Right renal pelvis (tissue), 4 donors: ENCODE measurements around the gene RUNX1. TPM values are rescaled to one million over a fixed set of nuclear protein-coding genes. Genes with fewer than 3 reads are reported as not detected.
A peak's percentile ranks its signal among the peaks of the same experiment; 100 is the strongest.

Source experiments
- DNase-seq, 4 donors: peaks; one replicate each; pipeline ENCODE4 v3.0.0-alpha.2; 2013; ENCODE audit warnings: low read depth in 4 of 4, low spot score in 3 of 4, missing footprints in 1 of 4
- polyA plus RNA-seq, 4 donors: library from polyadenylated mRNA; unstranded; fragments of 120-200 nt; gene quantifications; one replicate each; pipeline ENCODE4 v1.2.1, GENCODE V29; 2013; ENCODE audit not compliant: insufficient read length in 4 of 4

Gene RUNX1
- polyA plus RNA-seq, 4 donors = 2.2 to 3.6 (median 2.4) TPM

DNA sequence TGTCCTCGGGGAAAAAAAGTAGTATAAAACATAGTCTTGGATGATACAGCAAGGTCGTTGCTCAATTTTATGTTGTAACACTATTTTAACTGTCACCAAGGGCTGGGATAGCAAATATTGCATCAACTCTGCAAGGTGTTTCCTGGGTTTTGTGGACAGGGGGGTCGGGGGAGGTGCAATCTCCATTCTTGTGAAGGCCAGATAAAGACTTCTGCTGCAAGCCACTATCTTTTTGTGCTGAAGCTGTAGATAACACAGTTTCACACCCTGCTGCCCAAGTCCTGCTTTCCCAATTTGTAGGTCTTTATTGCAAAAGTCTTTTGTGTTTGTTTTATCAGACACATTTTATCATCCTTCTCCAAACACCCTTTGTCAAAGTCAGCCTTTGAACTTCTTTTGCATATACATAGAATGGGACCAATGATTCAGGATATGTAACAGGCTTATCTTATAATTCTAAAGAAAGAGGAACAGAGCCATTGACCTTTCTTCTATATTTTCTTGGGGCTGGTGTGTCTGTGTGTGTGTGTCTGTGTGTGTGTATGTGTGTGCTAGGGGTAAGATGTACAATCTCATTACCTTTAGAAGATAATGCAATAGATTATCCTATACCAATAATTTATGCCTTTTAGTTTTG, 140.6 kb downstream of the RUNX1 start:
- DNase-seq = no peak

DNA sequence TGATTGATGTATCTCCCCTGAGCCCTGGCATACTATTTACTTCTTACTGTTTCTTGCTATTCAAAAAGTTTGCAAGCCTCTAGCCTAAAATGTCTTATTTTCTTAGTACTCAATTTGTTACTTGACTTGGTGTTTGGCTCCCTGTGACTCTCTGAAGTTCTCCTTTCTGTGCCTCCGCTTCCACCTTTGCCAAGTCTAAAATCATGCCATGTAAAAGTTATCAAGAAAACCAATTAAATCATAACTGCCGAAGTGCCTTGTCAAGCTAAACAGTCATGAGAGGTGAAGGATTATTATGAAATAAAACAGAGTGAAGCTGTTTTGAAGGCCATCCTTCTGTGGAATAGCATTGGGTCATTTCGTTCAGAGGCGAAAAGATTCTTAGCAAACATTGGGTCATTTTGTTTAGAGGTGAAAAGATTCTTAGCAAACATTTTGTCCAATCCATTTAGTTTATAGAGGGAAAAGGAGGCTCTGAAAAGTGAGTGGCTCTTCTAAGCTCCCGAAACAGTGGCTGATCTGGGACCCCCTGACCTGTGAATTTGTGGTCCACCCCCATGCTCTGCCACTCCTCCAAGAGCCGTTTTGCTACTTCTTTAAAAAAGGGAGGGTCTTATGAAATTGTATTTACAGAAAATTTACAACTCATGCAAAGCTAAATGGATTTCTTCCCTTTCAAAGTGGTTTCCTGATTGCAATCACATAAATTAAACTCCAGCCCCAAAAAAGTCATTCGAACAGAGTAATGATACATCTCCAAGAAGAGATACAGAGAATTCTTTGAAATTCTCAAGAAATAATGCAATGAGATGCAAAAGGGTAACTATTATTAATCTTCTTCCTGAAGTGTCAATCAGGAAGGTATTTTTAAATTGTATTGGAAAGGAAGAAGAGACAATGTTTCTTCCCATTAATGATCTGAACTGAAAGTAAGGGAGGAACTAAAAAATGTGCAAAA, 141.4 kb downstream of the RUNX1 start:
- no peak for DNase-seq

DNA sequence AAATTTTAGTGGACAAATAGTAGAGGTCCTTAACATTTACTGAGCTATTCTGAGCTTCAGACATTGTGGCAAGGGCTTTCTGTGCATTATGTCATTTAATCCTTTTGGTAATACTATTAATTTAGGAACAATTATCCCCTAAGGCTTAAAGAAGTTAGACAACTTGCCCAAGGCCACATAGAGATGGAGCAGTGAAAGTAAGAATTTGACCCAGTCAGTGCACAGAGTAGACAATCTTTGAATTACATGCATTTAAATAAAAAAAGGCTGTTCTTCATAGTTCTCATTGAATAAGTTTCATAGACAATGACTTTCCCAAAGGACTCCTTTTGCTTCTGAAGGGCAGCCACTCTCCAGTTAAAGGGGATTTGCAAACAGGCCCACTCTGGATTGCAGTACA, 142.7 kb downstream of the RUNX1 start:
- DNase-seq = no peak

- no peak for DNase-seq
Measured at GRCh38 chr21:34905218-34905537, 143.9 kb downstream of the RUNX1 start.

DNA sequence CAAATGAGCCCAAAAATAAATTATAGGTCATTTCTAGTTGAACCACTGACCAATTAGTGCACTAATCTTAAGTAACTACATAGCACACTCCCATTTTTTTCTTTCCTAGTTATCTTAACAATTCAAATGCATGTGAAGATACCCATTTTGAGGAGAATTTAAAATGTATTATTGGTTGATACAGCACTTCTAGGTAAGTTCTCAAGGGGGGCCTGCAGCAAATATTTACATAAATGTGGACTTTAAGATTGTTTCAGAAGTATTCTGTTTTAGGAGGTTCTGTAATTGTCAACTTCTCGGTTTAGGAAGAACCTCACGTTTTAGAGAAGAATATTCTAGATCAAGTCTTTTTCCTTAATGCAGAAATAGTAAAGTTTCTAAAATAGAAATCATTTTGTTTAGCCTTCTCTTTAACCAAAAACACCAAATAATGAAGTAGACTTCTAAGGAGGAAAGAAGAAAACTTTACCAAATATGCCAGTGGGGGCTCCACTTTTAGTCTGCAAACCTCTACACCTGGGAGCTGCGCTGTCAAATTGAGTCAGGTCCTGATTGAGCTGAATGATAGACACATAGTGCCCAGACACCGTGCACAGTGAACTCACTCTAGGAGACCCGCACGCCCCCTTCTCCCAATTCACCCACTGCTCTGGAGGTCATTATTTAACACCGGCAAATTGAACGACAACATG, 144.4 kb downstream of the RUNX1 start:
- no peak for DNase-seq

DNA sequence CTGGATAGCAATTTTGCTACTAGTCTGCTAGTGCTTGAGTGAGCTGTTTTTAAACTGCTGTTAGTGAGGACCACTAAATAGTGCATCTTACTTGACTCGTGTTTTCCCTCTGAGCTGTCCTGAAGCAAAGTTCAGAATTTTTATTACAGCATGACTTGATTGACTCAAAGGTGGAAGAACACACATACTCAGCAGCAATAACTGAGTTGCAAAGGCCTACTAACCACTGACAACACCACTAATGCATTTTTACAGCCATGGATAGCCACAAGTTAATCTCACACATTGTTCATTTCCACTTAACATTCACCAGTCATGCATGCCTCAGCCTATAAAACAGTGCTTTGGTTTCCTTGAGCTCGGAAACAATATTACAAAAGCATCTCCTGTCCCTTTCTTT, 148.7 kb downstream of the RUNX1 start:
- DNase-seq = no peak

DNA sequence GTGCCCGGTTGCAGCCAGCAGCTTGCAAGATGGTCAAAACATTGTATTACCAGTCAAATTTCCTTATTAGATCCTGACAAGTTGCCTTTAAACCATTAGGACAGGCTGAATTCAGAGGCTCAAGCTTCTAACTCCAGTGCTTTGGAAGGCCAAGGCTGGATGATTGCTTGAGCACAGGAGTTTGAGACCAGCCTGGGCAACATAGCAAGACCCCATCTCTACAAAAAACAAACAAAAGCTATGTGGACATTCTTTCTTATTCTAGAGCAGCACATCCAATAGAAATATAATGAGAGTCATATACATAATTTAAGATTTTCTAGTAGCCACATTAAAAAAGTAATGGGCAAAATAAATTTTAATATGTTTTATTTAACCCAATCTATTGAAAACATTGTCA, 149.3 kb downstream of the RUNX1 start:
- no peak for DNase-seq

GRCh38 chr21:34899302-34899701, 149.8 kb downstream of the RUNX1 start:
- no peak for DNase-seq

GRCh38 chr21:34897828-34898227, 151.3 kb downstream of the RUNX1 start:
- no peak for DNase-seq

- no peak for DNase-seq
Measured at GRCh38 chr21:34894401-34894800, 154.7 kb downstream of the RUNX1 start.

DNA sequence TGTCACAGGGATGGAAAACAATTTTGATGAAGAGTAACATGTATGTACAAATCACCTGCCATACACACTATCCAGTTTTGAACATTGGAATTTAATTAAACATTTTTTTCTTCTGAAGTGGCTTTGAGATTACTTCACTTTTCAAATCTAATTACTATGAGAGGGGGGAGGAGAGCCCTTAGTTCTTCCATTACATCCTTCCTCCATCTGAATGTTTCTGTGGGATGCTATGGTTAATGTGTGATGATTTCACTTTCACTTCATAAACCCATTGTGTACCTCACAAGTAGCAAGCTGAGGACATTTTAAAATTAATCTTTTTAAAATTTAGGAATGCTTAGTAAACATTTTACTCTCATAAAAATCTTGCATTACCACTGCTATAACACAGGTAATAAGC, 156.9 kb downstream of the RUNX1 start:
- no peak for DNase-seq

DNA sequence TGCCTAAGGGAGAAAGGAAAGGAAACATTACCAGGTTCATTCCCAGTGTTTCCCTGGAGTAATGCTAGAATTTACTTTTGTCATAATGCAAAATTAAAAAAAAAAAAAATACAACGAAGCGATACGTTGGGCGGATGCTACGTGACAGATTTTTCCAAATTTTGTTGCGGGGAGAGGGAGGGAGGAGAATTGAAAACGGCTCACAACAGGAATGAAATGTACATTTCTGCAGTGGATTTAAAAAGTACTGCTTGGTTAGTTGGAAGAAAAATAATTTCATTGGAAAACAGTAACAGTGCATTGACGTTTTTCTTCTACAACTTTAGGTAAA, 157.5 kb downstream of the RUNX1 start:
- no peak for DNase-seq

DNA sequence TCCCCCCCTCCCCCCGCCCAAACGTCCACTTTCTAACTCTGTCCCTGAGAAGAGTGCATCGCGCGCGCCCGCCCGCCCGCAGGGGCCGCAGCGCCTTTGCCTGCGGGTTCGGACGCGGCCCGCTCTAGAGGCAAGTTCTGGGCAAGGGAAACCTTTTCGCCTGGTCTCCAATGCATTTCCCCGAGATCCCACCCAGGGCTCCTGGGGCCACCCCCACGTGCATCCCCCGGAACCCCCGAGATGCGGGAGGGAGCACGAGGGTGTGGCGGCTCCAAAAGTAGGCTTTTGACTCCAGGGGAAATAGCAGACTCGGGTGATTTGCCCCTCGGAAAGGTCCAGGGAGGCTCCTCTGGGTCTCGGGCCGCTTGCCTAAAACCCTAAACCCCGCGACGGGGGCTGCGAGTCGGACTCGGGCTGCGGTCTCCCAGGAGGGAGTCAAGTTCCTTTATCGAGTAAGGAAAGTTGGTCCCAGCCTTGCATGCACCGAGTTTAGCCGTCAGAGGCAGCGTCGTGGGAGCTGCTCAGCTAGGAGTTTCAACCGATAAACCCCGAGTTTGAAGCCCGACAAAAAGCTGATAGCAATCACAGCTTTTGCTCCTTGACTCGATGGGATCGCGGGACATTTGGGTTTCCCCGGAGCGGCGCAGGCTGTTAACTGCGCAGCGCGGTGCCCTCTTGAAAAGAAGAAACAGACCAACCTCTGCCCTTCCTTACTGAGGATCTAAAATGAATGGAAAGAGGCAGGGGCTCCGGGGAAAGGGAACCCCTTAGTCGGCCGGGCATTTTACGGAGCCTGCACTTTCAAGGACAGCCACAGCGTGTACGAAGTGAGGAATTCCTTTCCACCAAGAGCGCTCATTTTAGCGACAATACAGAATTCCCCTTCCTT, 158.1 kb downstream of the RUNX1 start:
- DNase-seq = no peak

GRCh38 chr21:34890470-34890723, 158.7 kb downstream of the RUNX1 start:
- DNase-seq = no peak

GRCh38 chr21:34889676-34890469, 159.2 kb downstream of the RUNX1 start:
- no peak for DNase-seq

- no peak for DNase-seq
Measured at GRCh38 chr21:34889320-34889675, 159.8 kb downstream of the RUNX1 start.

DNA sequence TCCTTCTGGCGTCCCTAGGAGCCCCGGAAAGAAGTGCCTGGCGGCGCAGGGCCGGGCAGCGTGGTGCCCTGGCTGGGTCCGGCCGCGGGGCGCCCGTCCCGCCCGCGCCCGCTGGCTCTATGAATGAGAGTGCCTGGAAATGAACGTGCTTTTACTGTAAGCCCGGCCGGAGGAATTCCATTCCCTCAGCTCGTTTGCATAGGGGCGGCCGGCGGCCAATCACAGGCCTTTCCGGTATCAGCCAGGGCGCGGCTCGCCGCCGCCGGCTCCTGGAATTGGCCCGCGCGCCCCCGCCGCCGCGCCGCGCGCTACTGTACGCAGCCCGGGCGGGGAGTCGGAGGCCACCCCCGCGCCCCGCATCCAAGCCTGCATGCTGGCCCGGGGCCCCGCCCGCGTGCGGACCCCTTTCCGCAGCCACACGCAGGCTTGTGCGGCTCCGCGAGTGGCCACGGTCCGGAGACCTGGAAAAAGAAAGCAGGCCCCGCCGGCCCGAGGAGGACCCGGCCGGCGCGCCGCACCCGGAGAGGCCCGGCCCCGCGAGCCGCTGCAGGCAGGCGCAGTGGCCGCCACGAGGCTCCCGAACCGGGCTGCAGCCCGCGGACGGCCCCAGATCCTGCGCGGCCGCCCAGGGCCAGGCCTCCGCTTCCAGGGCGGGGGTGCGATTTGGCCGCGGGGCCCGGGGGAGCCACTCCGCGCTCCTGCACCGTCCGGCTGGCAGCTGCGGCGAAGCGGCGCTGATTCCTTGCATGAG, 160.4 kb downstream of the RUNX1 start:
- DNase-seq = peak in 3 of 4 donors; percentile 80 to 85 (median 84)

GRCh38 chr21:34887725-34888568, 161.2 kb downstream of the RUNX1 start:
- no peak for DNase-seq

DNA sequence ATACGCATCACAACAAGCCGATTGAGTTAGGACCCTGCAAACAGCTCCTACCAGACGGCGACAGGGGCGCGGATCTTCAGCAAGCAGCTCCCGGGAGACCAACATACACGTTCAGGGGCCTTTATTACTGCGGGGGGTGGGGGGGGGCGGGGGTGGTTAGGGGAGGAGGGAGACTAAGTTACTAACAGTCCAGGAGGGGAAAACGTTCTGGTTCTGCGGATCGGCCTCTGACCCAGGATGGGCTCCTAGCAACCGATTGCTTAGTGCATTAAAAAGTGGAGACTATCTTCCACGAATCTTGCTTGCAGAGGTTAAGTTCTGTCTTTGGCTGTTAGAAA, 162.0 kb downstream of the RUNX1 start:
- DNase-seq = no peak
